ENCODE results near the gene AGAP1.

The AGAP1 gene

GRCh38 chr2:235705296-235705695 is 211.5 kb downstream of the AGAP1 start:
- Histone ChIP-seq H3K4me2 (ENCODE audit: low read length) (no peak overlapping the region), H3K27me3 (ENCODE audit: control insufficient read depth, low read length) (no peaks in the 10 kb centered on the region), H3K27ac (ENCODE audit: low read depth, low read length) (no peak overlapping the region), H3K4me3 (ENCODE audit: low read length) (no peak overlapping the region), H4K20me1 (ENCODE audit: control insufficient read depth, insufficient read depth, low read depth, low read length) (no peaks in the 10 kb centered on the region), H3K4me1 (ENCODE audit: control insufficient read depth, low read length) (no peaks in the 10 kb centered on the region), H3K79me2 (ENCODE audit: control insufficient read depth, low read length) (no peaks in the 10 kb centered on the region), H3K9me2 (replicated peaks; ENCODE audit: control insufficient read depth, low read length) (no peaks in the 10 kb centered on the region), H3K9me3 (ENCODE audit: control insufficient read depth, insufficient read depth, low read length) (no peaks in the 10 kb centered on the region), H3K36me3 (ENCODE audit: control insufficient read depth, low read length) (no peaks in the 10 kb centered on the region), H3F3A (ENCODE audit: control insufficient read depth, insufficient read depth) (no peaks in the 10 kb centered on the region)
- no peak for TF ChIP-seq EZH2phosphoT487 (IDR thresholded peaks at IDR 0.05; ENCODE audit: borderline replicate concordance, low read length)
- TF ChIP-seq CTCF (IDR thresholded peaks at IDR 0.05; ENCODE audit: low read depth, low read length, poor library complexity, severe bottlenecking), result no peak

- H4K20me1 ChIP-seq (ENCODE audit: control insufficient read depth, insufficient read depth, low read depth, low read length), result no peaks in the 10 kb centered on the region
- no peaks in the 10 kb centered on the region for H3F3A ChIP-seq (ENCODE audit: control insufficient read depth, insufficient read depth)
- no peak overlapping the region for H3K4me3 ChIP-seq (ENCODE audit: low read length)
- H3K4me2 ChIP-seq (ENCODE audit: low read length), result no peak overlapping the region
- no peaks in the 10 kb centered on the region for H3K27me3 ChIP-seq (ENCODE audit: control insufficient read depth, low read length)
- TF ChIP-seq EZH2phosphoT487 (IDR thresholded peaks at IDR 0.05; ENCODE audit: borderline replicate concordance, low read length) (no peak), CTCF (IDR thresholded peaks at IDR 0.05; ENCODE audit: low read depth, low read length, poor library complexity, severe bottlenecking) (no peak)
- no peaks in the 10 kb centered on the region for H3K36me3 ChIP-seq (ENCODE audit: control insufficient read depth, low read length)
- H3K9me2 ChIP-seq (replicated peaks; ENCODE audit: control insufficient read depth, low read length), result no peaks in the 10 kb centered on the region
- no peaks in the 10 kb centered on the region for H3K9me3 ChIP-seq (ENCODE audit: control insufficient read depth, insufficient read depth, low read length)
- no peaks in the 10 kb centered on the region for H3K79me2 ChIP-seq (ENCODE audit: control insufficient read depth, low read length)
- no peaks in the 10 kb centered on the region for H3K4me1 ChIP-seq (ENCODE audit: control insufficient read depth, low read length)
- no peak overlapping the region for H3K27ac ChIP-seq (ENCODE audit: low read depth, low read length)
Observed at GRCh38 chr2:235706506-235706905, 212.7 kb downstream of the AGAP1 start.

GRCh38 chr2:235707411-235708096 is 213.7 kb downstream of the AGAP1 start:
- no peak overlapping the region for H3K4me2 ChIP-seq (ENCODE audit: low read length)
- no peaks in the 10 kb centered on the region for H3K79me2 ChIP-seq (ENCODE audit: control insufficient read depth, low read length)
- H3K36me3 ChIP-seq (ENCODE audit: control insufficient read depth, low read length), result no peaks in the 10 kb centered on the region
- H3K9me3 ChIP-seq (ENCODE audit: control insufficient read depth, insufficient read depth, low read length), result no peaks in the 10 kb centered on the region
- H3K27me3 ChIP-seq (ENCODE audit: control insufficient read depth, low read length), result no peaks in the 10 kb centered on the region
- no peaks in the 10 kb centered on the region for H3K9me2 ChIP-seq (replicated peaks; ENCODE audit: control insufficient read depth, low read length)
- no peak overlapping the region for H3K27ac ChIP-seq (ENCODE audit: low read depth, low read length)
- H3F3A ChIP-seq (ENCODE audit: control insufficient read depth, insufficient read depth), result no peaks in the 10 kb centered on the region
- no peaks in the 10 kb centered on the region for H4K20me1 ChIP-seq (ENCODE audit: control insufficient read depth, insufficient read depth, low read depth, low read length)
- no peak overlapping the region for H3K4me3 ChIP-seq (ENCODE audit: low read length)
- H3K4me1 ChIP-seq (ENCODE audit: control insufficient read depth, low read length), result no peaks in the 10 kb centered on the region
- TF ChIP-seq CTCF (IDR thresholded peaks at IDR 0.05; ENCODE audit: low read depth, low read length, poor library complexity, severe bottlenecking), result no peak
- TF ChIP-seq EZH2phosphoT487 (IDR thresholded peaks at IDR 0.05; ENCODE audit: borderline replicate concordance, low read length), result no peak

Measured in DOHH2 (cell line).